Ureter (tissue), 1 donor: ENCODE measurements around the gene STK33. TPM values are rescaled to one million over a fixed set of nuclear protein-coding genes. Genes with fewer than 3 reads are reported as not detected.

Source experiments
- DNase-seq: peaks from one replicate; pipeline ENCODE4 v3.0.0-alpha.2; 2020; ENCODE audit warnings: low spot score
- total RNA-seq: library from RNA; stranded (reverse); gene quantifications from one replicate; pipeline ENCODE4 v1.2.4, GENCODE V29; 2023
- donor health status: DM: yes; HTN: yes; CAD: no.

The STK33 gene
- 13.1 TPM for total RNA-seq

GRCh38 chr11:8593935-8594909 is at the start of gene STK33:
Gene STK33 (minus strand): TSS chr11:8594228. CDS start chr11:8474905, 119,323 bp downstream.
- DNase-seq = no peak

GRCh38 chr11:8642196-8642841 is 48.3 kb upstream of the STK33 start:
- DNase-seq = no peak

- no peak for DNase-seq
These were observed 47.3 kb upstream of the STK33 start for GRCh38 chr11:8641332-8641731.

- no peak for DNase-seq
These were observed 46.4 kb upstream of the STK33 start for GRCh38 chr11:8640267-8640906.

- no peak for DNase-seq
These were observed 45.6 kb upstream of the STK33 start for GRCh38 chr11:8639655-8640054.

GRCh38 chr11:8638300-8638699 is 44.3 kb upstream of the STK33 start:
- no peak for DNase-seq

- DNase-seq = no peak
These were observed 42.1 kb upstream of the STK33 start for GRCh38 chr11:8636127-8636526.

GRCh38 chr11:8634498-8634897 is 40.5 kb upstream of the STK33 start:
- DNase-seq = no peak

- no peak for DNase-seq
These were observed 37.5 kb upstream of the STK33 start for GRCh38 chr11:8631395-8632118.

- no peak for DNase-seq
These were observed 30.7 kb upstream of the STK33 start for GRCh38 chr11:8624698-8625097.

GRCh38 chr11:8621147-8621546 is 27.1 kb upstream of the STK33 start:
- no peak for DNase-seq

GRCh38 chr11:8617063-8617462 is 23.0 kb upstream of the STK33 start:
- DNase-seq = no peak

- no peak for DNase-seq
These were observed 21.4 kb upstream of the STK33 start for GRCh38 chr11:8615291-8616032.

- no peak for DNase-seq
These were observed 20.5 kb upstream of the STK33 start for GRCh38 chr11:8614497-8614896.

- DNase-seq = no peak
These were observed 19.0 kb upstream of the STK33 start for GRCh38 chr11:8613036-8613435.

- DNase-seq = no peak
These were observed 18.5 kb upstream of the STK33 start for GRCh38 chr11:8612522-8612921.

- no peak for DNase-seq
These were observed 16.6 kb upstream of the STK33 start for GRCh38 chr11:8610532-8611116.

- DNase-seq = no peak
These were observed 14.6 kb upstream of the STK33 start for GRCh38 chr11:8608652-8609051.

GRCh38 chr11:8605971-8606563 is 12.0 kb upstream of the STK33 start:
- no peak for DNase-seq

GRCh38 chr11:8604078-8604723 is 10.2 kb upstream of the STK33 start:
- no peak for DNase-seq
